NT2/D1 (cell line): ENCODE data around the gene USP17L18.
"Not testable (repeated sequence)": the region's sequence is repeated elsewhere in the genome, so short reads cannot be mapped to it uniquely, and the experiment has no call there.

ENCODE experiments used
- SUZ12 ChIP-seq: IDR thresholded peaks from 2 replicates; pipeline ENCODE4 v1.6.1; 2011; ENCODE audit not compliant: insufficient read length, insufficient read depth; ENCODE audit errors: extremely low read depth
- YY1 ChIP-seq: IDR thresholded peaks from 2 replicates; pipeline ENCODE4 v1.6.1; 2011; ENCODE audit not compliant: insufficient read length, insufficient read depth
- ZNF274 ChIP-seq: IDR thresholded peaks from 2 replicates; pipeline ENCODE4 v1.6.1; 2011; ENCODE audit warnings: mild to moderate bottlenecking, low read depth, low read length

DNA sequence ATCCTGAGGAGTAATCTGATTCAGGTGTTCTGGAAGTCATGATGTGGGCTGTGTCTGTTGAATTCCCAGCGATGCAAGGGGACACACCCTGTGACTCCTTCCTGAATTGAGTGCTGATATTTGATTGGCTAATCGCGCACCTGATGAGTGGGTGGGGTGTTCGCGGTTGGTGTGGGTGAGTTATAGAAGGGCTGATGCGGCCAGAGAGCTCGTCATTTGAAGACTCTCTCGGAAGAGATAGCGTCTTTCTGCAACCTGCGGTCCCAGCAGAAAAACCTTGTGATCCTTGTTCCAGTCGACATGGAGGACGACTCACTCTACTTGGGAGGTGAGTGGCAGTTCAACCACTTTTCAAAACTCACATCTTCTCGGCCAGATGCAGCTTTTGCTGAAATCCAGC is 38.1 kb upstream of the USP17L18 start, which contains the start of gene USP17L10:
- not testable (repeated sequence) for TF ChIP-seq YY1, SUZ12, ZNF274
